HepG2 (cell line): ENCODE measurements around the gene SLC17A5. TPM values are rescaled to one million over a fixed set of nuclear protein-coding genes. Genes with fewer than 3 reads are reported as not detected.

Experiments
- CEBPB ChIP-seq: IDR thresholded peaks from 2 replicates; pipeline ENCODE4 v1.6.1; 2011; ENCODE audit warnings: low read depth, low read length, improper control_type of control experiment, borderline replicate concordance
- EED ChIP-seq: sonication (generic); formaldehyde crosslinking; IDR thresholded peaks from 2 replicates; pipeline ENCODE4 v1.5.0; 2020; ENCODE audit warnings: mild to moderate bottlenecking, missing genetic modification reagents
- ERF ChIP-seq: IDR thresholded peaks from 2 replicates; pipeline ENCODE4 v1.6.1; 2018; ENCODE audit warnings: missing biosample characterization, missing genetic modification reagents
- FOSL2 ChIP-seq: sonication (generic); formaldehyde crosslinking; IDR thresholded peaks from 2 replicates; pipeline ENCODE4 v1.4.0; 2020; ENCODE audit warnings: missing genetic modification reagents
- HMG20B ChIP-seq: conservative IDR thresholded peaks from 2 replicates; pipeline ENCODE4 v1.6.1; 2016; ENCODE audit warnings: missing genetic modification reagents, missing compliant biosample characterization
- KDM3A ChIP-seq: IDR thresholded peaks from 2 replicates; pipeline ENCODE4 v1.6.1; 2018; ENCODE audit warnings: low read depth, missing compliant biosample characterization
- MED13 ChIP-seq: sonication (generic); formaldehyde crosslinking; IDR thresholded peaks from 2 replicates; pipeline ENCODE4 v1.5.0; 2020; ENCODE audit warnings: missing genetic modification reagents
- NONO ChIP-seq, 2 experiments: fragments of 450-650 bp in 1 of 2; sonication (generic) in 1 of 2; formaldehyde crosslinking in 1 of 2; IDR thresholded peaks in 1 of 2; conservative IDR thresholded peaks in 1 of 2; 2 replicates each; pipeline versions ENCODE4 v1.6.1 to v1.8.0; 2017 to 2022; ENCODE audit warnings: mild to moderate bottlenecking in 1 of 2, missing genetic modification reagents in 1 of 2, moderate library complexity in 1 of 2
- PITX1 ChIP-seq: sonication (generic); formaldehyde crosslinking; IDR thresholded peaks from 2 replicates; pipeline ENCODE4 v1.5.1; 2020; ENCODE audit warnings: mild to moderate bottlenecking, missing genetic modification reagents
- PRMT3 ChIP-seq: sonication (generic); formaldehyde crosslinking; IDR thresholded peaks from 2 replicates; pipeline ENCODE4 v1.8.1; 2022; ENCODE audit warnings: low read depth, mild to moderate bottlenecking, moderate library complexity, missing genetic modification reagents, borderline replicate concordance
- SALL2 ChIP-seq: sonication (generic); formaldehyde crosslinking; IDR thresholded peaks from 2 replicates; pipeline ENCODE4 v1.8.1; 2023; ENCODE audit warnings: mild to moderate bottlenecking, missing genetic modification reagents, inconsistent platforms
- SCMH1 ChIP-seq: sonication (generic); formaldehyde crosslinking; IDR thresholded peaks from 2 replicates; pipeline ENCODE4 v1.9.0; 2021; ENCODE audit warnings: missing genetic modification reagents, mild to moderate bottlenecking, borderline replicate concordance
- TARDBP ChIP-seq: sonication (generic); formaldehyde crosslinking; IDR thresholded peaks from 2 replicates; pipeline ENCODE4 v1.8.0; 2022; ENCODE audit warnings: mild to moderate bottlenecking, missing genetic modification reagents
- ZBTB14 ChIP-seq: sonication (generic); formaldehyde crosslinking; IDR thresholded peaks from 2 replicates; pipeline ENCODE4 v1.4.0; 2020; ENCODE audit warnings: missing genetic modification reagents
- ZFP36L2 ChIP-seq: sonication (generic); formaldehyde crosslinking; IDR thresholded peaks from 2 replicates; pipeline ENCODE4 v1.4.0; 2020; ENCODE audit warnings: missing genetic modification reagents
- ZNF138 ChIP-seq: sonication (generic); formaldehyde crosslinking; IDR thresholded peaks from 2 replicates; pipeline ENCODE4 v1.5.0; 2020; ENCODE audit warnings: mild to moderate bottlenecking, low read depth, missing genetic modification reagents
- ZNF282 ChIP-seq: fragments of 450-650 bp; IDR thresholded peaks from 2 replicates; pipeline ENCODE4 v1.6.1; 2018; ENCODE audit not compliant: partially characterized antibody
- ZNF343 ChIP-seq: sonication (generic); formaldehyde crosslinking; IDR thresholded peaks from 2 replicates; pipeline ENCODE4 v1.4.0; 2020; ENCODE audit warnings: mild to moderate bottlenecking, missing genetic modification reagents
- ZNF878 ChIP-seq: sonication (generic); formaldehyde crosslinking; IDR thresholded peaks from 2 replicates; pipeline ENCODE4 v1.8.1; 2023; ENCODE audit warnings: mild to moderate bottlenecking, missing genetic modification reagents, moderate library complexity
- ZNF879 ChIP-seq: sonication (generic); formaldehyde crosslinking; IDR thresholded peaks from 2 replicates; pipeline ENCODE4 v1.8.1; 2023; ENCODE audit warnings: missing genetic modification reagents
- polyA plus RNA-seq, 8 experiments: library from polyadenylated mRNA; depleted of rRNA in 3 of 8; stranded (reverse) in 7 of 8; unstranded in 1 of 8; fragments of >200 nt; fragmentation: Illumina TruSeq in 4 of 8; extraction: Trizol in 4 of 8; gene quantifications; 2 replicates each; pipeline versions ENCODE4 v1.2.1 to v1.2.3, GENCODE V29; 2011 to 2016; ENCODE audit warnings: low read depth in 4 of 8, missing spikeins in 1 of 8, mixed read lengths in 1 of 8; ENCODE audit not compliant: insufficient read depth in 1 of 8
- total RNA-seq, 5 experiments: library from RNA; depleted of rRNA; stranded (reverse); fragments of >200 nt; fragmentation: Illumina TruSeq; extraction: Trizol; gene quantifications; 2 replicates each; pipeline ENCODE4 v1.2.3, GENCODE V29; 2016; ENCODE audit warnings: low read depth in 1 of 5
- TF ChIP-seq, protein P1 (sequence below): IDR thresholded peaks from 2 replicates; pipeline ENCODE4 v1.6.1; 2016; ENCODE audit warnings: low read depth, missing genetic modification reagents, missing compliant biosample characterization
- TF ChIP-seq, protein P2 (sequence below): IDR thresholded peaks from 2 replicates; pipeline ENCODE4 v1.6.1; 2016; ENCODE audit warnings: missing compliant biosample characterization, missing genetic modification reagents, borderline replicate concordance

The SLC17A5 gene
- total and polyA plus RNA-seq, 2 of the 13 experiments (the other 11 are each of a cell fraction or from before 2014, with no cell fraction given): 18.3 to 20.5 TPM

DNA sequence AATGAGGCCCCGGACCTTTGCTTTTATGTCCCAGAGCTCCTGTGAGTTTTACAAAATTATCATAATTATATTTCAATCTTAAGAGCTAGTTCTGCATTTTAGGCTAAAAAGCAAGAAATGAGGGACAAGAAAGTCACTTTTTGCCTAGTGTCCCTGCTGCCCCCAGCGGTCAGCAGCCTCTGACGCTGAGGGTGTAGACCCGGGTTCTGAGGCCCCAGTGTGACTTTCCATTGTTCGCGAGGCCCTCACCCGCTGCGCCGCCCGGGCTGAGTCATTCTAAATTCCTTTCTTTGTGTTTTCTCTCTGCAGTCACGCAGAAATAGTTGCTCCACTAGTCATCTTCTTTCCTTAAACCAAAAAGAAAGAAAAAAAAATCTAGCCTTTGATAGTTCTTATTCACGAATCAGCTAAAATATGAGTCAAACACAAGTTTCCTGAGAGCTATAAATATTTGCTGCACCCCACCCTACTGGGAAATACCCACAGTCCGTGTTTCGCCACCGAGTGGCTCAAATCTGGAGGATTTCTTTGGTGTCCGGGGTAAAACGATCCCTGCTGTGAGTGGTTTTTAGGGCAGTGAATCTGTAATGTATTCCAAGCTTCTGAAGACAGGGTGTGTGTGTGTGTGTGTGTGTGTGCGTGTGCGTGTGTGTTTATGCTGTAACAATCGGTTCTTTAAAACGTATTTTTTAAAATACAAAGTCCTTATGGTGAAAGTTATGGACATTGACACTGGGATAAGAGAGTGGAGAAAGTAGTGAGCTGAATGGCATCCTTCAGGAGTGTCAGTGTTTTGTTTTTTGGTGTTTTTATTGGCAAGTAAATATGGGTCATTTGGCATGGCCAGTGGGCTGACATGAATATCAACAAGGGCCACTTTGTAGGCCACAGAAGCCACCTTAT, 73.3 kb downstream of the SLC17A5 start (continued):
- TF ChIP-seq SALL2 (peak; percentile 55; the same call in 1 of the 2 replicates), MED13 (CRISPR knock-in tag) (0 out of 2 replicates have a peak, but pooled peaks have one; percentile 65), SCMH1 (no peak), ERF (CRISPR knock-in tag) (peak; percentile 75; the same call in 1 of the 2 replicates), ZFP36L2 (peak; percentile 59; the same call in 1 of the 2 replicates), ZNF878 (CRISPR knock-in tag) (no peak), TARDBP (peak; percentile 9; the same call in 1 of the 2 replicates), NONO (IDR thresholded peaks at IDR 0.05) (no peak), NONO (CRISPR knock-in tag; conservative IDR thresholded peaks at IDR 0.05) (no peak), KDM3A (CRISPR knock-in tag) (0 out of 2 replicates have a peak, but pooled peaks have one; percentile 59), PRMT3 (no peak), ZNF138 (CRISPR knock-in tag) (no peak), PITX1 (CRISPR knock-in tag) (no peak), ZBTB14 (no peak), ZNF343 (0 out of 2 replicates have a peak, but pooled peaks have one; percentile 21), ZNF879 (CRISPR knock-in tag) (no peak), ZNF282 (no peak), HMG20B (CRISPR knock-in tag) (0 out of 2 replicates have a peak, but pooled peaks have one; percentile 24), FOSL2 (CRISPR knock-in tag) (peak; percentile 99), CEBPB (no peak), EED (CRISPR knock-in tag) (no peak)
- TF ChIP-seq, protein P1, sequence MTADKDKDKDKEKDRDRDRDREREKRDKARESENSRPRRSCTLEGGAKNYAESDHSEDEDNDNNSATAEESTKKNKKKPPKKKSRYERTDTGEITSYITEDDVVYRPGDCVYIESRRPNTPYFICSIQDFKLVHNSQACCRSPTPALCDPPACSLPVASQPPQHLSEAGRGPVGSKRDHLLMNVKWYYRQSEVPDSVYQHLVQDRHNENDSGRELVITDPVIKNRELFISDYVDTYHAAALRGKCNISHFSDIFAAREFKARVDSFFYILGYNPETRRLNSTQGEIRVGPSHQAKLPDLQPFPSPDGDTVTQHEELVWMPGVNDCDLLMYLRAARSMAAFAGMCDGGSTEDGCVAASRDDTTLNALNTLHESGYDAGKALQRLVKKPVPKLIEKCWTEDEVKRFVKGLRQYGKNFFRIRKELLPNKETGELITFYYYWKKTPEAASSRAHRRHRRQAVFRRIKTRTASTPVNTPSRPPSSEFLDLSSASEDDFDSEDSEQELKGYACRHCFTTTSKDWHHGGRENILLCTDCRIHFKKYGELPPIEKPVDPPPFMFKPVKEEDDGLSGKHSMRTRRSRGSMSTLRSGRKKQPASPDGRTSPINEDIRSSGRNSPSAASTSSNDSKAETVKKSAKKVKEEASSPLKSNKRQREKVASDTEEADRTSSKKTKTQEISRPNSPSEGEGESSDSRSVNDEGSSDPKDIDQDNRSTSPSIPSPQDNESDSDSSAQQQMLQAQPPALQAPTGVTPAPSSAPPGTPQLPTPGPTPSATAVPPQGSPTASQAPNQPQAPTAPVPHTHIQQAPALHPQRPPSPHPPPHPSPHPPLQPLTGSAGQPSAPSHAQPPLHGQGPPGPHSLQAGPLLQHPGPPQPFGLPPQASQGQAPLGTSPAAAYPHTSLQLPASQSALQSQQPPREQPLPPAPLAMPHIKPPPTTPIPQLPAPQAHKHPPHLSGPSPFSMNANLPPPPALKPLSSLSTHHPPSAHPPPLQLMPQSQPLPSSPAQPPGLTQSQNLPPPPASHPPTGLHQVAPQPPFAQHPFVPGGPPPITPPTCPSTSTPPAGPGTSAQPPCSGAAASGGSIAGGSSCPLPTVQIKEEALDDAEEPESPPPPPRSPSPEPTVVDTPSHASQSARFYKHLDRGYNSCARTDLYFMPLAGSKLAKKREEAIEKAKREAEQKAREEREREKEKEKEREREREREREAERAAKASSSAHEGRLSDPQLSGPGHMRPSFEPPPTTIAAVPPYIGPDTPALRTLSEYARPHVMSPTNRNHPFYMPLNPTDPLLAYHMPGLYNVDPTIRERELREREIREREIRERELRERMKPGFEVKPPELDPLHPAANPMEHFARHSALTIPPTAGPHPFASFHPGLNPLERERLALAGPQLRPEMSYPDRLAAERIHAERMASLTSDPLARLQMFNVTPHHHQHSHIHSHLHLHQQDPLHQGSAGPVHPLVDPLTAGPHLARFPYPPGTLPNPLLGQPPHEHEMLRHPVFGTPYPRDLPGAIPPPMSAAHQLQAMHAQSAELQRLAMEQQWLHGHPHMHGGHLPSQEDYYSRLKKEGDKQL (CRISPR knock-in tag): peak; percentile 48; the same call in 1 of the 2 replicates
- TF ChIP-seq, protein P2, sequence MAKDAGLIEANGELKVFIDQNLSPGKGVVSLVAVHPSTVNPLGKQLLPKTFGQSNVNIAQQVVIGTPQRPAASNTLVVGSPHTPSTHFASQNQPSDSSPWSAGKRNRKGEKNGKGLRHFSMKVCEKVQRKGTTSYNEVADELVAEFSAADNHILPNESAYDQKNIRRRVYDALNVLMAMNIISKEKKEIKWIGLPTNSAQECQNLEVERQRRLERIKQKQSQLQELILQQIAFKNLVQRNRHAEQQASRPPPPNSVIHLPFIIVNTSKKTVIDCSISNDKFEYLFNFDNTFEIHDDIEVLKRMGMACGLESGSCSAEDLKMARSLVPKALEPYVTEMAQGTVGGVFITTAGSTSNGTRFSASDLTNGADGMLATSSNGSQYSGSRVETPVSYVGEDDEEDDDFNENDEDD (CRISPR knock-in tag): peak; percentile 42; the same call in 1 of the 2 replicates
